Peyer's patch (tissue), 4 donors: Measurements from ENCODE around the gene THSD7A. TPM values are rescaled to one million over a fixed set of nuclear protein-coding genes. Genes with fewer than 3 reads are reported as not detected.

Experiments
- DNase-seq, 3 donors: peaks; one replicate each; pipeline ENCODE4 v3.0.0-alpha.2; 2017 to 2019
- H3K27ac ChIP-seq, 4 donors: fragments of 200-600 bp; sonication (generic); one replicate each; pipeline ENCODE4 v1.5.1; 2016 to 2019
- H3K27me3 ChIP-seq, 2 donors: fragments of 200-600 bp; sonication (generic); one replicate each; pipeline ENCODE4 v1.5.1; 2019
- H3K36me3 ChIP-seq, 3 donors: fragments of 200-600 bp; sonication (generic); one replicate each; pipeline ENCODE4 v1.5.1; 2016 to 2019
- H3K4me1 ChIP-seq, 4 donors: fragments of 200-600 bp; sonication (generic); one replicate each; pipeline ENCODE4 v1.5.1; 2016 to 2019
- H3K4me3 ChIP-seq, 4 donors: fragments of 200-600 bp; sonication (generic); 1 replicate in 3 of 4; 2 replicates in 1 of 4; pipeline ENCODE4 v1.5.1; 2016 to 2019; ENCODE audit warnings: mild to moderate bottlenecking in 1 of 4
- H3K9me3 ChIP-seq, 4 donors: fragments of 200-600 bp; sonication (generic); one replicate each; pipeline ENCODE4 v1.5.1; 2016 to 2019; ENCODE audit warnings: mild to moderate bottlenecking in 1 of 4
- POLR2A ChIP-seq, 2 donors: fragments of 450-650 bp; IDR thresholded peaks; one replicate each; pipeline ENCODE4 v1.5.1; 2017; ENCODE audit warnings: antibody characterized with exemption in 2 of 2, mild to moderate bottlenecking in 2 of 2, moderate library complexity in 2 of 2
- total RNA-seq, 4 donors: library from RNA; depleted of rRNA; stranded (reverse); fragments of >200 nt; gene quantifications; one replicate each; pipeline ENCODE4 v1.1.0, GENCODE V29; 2016
- TF ChIP-seq, protein P1 (sequence below), 6 experiments: fragments of 450-650 bp in 4 of 6; fragments of 200-600 bp in 2 of 6; sonication (generic) in 1 of 6; IDR thresholded peaks; one replicate each; pipeline ENCODE4 v1.5.1; 2017 to 2019; ENCODE audit warnings: antibody characterized with exemption in 6 of 6, mild to moderate bottlenecking in 3 of 6, moderate library complexity in 1 of 6

Gene THSD7A
- total RNA-seq, 4 donors from 2014 or later = 0.53 to 4.1 (median 2.1) TPM

DNA sequence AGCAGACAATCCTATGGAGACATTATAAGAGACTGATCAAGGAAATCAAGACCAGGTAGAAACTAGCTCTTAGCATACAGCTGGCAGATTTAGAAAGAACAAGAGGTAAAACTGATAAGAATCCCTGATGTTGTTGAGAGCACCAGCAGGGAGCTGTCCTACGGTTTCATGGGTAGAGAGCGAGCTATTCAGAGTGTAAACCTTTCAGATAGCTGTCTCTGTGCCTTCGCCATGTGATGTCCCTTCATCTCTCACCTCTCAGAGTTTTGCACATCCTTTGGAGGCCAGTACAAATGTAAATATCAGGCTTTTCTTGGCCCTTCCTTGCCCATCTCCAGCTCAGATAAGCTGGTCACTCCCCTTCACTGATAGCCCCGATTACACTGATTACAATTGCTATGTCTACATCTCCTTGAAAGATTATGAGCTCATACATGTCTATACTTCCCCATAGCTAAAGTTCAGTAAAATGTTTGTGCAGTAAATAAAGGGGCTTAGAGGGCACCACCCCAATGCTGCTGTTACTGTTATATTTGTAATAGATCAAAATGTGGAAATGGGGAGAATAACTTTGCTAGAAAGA, 21.9 kb downstream of the THSD7A start:
- TF ChIP-seq, protein P1, sequence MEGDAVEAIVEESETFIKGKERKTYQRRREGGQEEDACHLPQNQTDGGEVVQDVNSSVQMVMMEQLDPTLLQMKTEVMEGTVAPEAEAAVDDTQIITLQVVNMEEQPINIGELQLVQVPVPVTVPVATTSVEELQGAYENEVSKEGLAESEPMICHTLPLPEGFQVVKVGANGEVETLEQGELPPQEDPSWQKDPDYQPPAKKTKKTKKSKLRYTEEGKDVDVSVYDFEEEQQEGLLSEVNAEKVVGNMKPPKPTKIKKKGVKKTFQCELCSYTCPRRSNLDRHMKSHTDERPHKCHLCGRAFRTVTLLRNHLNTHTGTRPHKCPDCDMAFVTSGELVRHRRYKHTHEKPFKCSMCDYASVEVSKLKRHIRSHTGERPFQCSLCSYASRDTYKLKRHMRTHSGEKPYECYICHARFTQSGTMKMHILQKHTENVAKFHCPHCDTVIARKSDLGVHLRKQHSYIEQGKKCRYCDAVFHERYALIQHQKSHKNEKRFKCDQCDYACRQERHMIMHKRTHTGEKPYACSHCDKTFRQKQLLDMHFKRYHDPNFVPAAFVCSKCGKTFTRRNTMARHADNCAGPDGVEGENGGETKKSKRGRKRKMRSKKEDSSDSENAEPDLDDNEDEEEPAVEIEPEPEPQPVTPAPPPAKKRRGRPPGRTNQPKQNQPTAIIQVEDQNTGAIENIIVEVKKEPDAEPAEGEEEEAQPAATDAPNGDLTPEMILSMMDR (IDR thresholded peaks at IDR 0.05) = no peak
- TF ChIP-seq POLR2A (IDR thresholded peaks at IDR 0.05) = no peak
- no peak overlapping the region for H3K27ac ChIP-seq
- H3K27me3 ChIP-seq = no peaks in the 10 kb centered on the region
- H3K9me3 ChIP-seq = no peaks in the 10 kb centered on the region
- H3K4me1 ChIP-seq = no peaks in the 10 kb centered on the region
- no peak overlapping the region for H3K4me3 ChIP-seq
- H3K36me3 ChIP-seq = no peaks in the 10 kb centered on the region
- DNase-seq = no peak

DNA sequence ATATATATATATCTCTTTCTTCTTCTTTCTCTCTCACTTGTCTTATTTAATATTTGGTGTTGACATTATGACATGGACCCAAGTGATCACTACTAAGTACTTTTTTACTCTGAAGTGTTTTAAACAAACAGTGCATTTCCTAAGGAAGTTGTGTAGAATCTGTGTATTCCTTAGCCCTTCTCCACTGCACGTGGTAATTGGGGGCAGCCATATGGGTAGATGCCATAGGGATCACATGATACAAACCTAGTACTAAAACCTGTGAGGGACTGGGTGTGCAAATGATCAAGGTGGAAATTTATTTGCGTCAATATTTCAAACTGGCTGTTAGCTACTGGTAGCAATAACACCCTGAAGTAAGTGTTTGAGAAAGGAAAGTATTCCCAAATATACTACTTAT, 25.0 kb downstream of the THSD7A start:
- no peak for DNase-seq
- Histone ChIP-seq H3K9me3 (no peaks in the 10 kb centered on the region), H3K4me1 (no peaks in the 10 kb centered on the region), H3K27ac (no peak overlapping the region), H3K4me3 (no peak overlapping the region), H3K36me3 (no peaks in the 10 kb centered on the region), H3K27me3 (no peaks in the 10 kb centered on the region)
- TF ChIP-seq POLR2A (IDR thresholded peaks at IDR 0.05) = no peak
- TF ChIP-seq, protein P1 (IDR thresholded peaks at IDR 0.05) = no peak

DNA sequence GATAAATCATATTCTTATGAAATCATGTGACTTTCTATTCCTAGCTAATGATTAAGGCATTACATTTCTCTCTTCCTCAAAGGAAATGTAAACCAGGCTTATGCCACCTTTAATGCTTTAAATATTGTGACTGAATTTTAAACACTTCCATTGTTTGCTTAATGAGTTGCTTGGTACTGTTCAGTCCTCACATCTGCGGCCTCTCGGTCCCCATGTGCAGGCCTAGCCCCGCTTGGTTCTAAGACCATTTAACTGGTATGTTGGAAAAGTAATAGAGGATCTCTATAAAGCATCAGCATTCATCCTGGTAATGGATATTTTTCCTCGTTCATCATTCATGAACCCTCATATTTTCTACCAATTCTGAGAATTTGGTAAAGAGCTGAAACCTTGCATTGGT, 27.4 kb downstream of the THSD7A start:
- no peaks in the 10 kb centered on the region for H3K9me3 ChIP-seq
- no peak for DNase-seq
- H3K36me3 ChIP-seq = no peaks in the 10 kb centered on the region
- no peaks in the 10 kb centered on the region for H3K4me1 ChIP-seq
- TF ChIP-seq, protein P1 (IDR thresholded peaks at IDR 0.05) = no peak
- no peak for TF ChIP-seq POLR2A (IDR thresholded peaks at IDR 0.05)
- no peak overlapping the region for H3K4me3 ChIP-seq
- H3K27ac ChIP-seq = no peak overlapping the region
- H3K27me3 ChIP-seq = no peaks in the 10 kb centered on the region

DNA sequence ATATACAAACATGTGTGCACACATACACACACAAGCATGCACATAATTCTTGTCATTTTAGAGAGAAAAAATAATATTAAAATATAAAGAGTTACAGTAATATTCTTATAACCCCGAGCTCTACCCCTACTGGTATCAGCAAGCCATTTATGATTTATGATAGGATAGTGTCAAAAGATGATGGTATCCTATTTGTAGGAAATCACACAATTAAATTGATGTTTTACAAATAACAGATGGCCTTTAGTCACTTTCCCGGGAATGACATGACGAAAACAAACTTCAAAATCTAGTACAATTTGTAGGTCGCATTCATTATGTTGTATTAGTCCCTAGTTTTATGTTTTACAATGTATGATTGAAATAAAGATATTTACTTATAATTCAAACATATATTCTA, 36.8 kb downstream of the THSD7A start:
- Histone ChIP-seq H3K4me3 (no peak overlapping the region), H3K27me3 (no peaks in the 10 kb centered on the region), H3K4me1 (no peaks in the 10 kb centered on the region), H3K27ac (no peak overlapping the region), H3K9me3 (no peaks in the 10 kb centered on the region), H3K36me3 (no peaks in the 10 kb centered on the region)
- DNase-seq = no peak
- no peak for TF ChIP-seq POLR2A (IDR thresholded peaks at IDR 0.05)
- TF ChIP-seq, protein P1 (IDR thresholded peaks at IDR 0.05) = no peak

DNA sequence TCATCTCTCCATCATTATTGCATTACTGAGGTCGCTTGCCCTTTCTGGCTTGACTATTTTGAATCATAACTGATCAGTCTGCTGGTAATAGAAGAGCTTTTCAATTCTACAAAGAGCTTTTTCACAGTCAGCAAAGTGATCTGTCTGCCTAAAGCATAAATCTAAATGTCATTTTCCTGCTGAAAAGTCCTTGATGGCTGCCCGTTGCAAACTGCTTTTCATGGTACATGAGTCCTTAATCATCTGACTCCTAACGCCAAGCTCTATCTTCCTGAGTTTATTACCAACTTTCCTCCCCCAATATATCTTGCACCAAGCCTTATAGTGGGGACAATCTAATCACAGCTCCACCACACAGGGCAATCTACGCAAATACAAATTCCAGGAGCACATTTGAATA, 39.8 kb downstream of the THSD7A start:
- Histone ChIP-seq H3K9me3 (no peaks in the 10 kb centered on the region), H3K27me3 (no peaks in the 10 kb centered on the region), H3K4me3 (no peak overlapping the region), H3K4me1 (no peaks in the 10 kb centered on the region), H3K27ac (no peak overlapping the region), H3K36me3 (no peaks in the 10 kb centered on the region)
- DNase-seq = no peak
- no peak for TF ChIP-seq POLR2A (IDR thresholded peaks at IDR 0.05)
- TF ChIP-seq, protein P1 (IDR thresholded peaks at IDR 0.05) = no peak

DNA sequence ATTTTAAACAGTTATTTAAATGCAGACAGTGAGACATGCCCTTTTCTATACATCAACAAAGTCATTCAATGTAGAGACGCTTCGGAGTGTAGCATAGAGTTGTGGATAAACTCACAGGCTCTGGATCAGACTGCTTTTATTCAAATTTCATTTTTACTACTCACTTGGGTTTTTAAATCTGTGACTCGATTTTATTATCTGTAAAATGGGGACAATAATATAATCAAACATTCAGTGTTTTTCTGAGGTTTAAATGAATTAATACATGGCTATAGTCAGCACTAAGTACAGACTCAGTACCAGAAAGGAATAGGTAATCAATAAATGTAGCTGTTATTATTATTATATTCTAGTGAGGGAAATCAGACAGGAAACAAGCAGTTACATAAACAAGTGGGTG, 43.4 kb downstream of the THSD7A start:
- DNase-seq = no peak
- H3K4me3 ChIP-seq = no peak overlapping the region
- no peaks in the 10 kb centered on the region for H3K4me1 ChIP-seq
- H3K36me3 ChIP-seq = no peaks in the 10 kb centered on the region
- H3K9me3 ChIP-seq = no peaks in the 10 kb centered on the region
- H3K27ac ChIP-seq = no peak overlapping the region
- TF ChIP-seq POLR2A (IDR thresholded peaks at IDR 0.05) = no peak
- TF ChIP-seq, protein P1 (IDR thresholded peaks at IDR 0.05) = no peak
- H3K27me3 ChIP-seq = no peaks in the 10 kb centered on the region
